ENCODE measurements around the gene CCSER1. TPM values are rescaled to one million over a fixed set of nuclear protein-coding genes. Genes with fewer than 3 reads are reported as not detected.

Gene CCSER1
- total RNA-seq, 1 donor: under 0.01 TPM

DNA sequence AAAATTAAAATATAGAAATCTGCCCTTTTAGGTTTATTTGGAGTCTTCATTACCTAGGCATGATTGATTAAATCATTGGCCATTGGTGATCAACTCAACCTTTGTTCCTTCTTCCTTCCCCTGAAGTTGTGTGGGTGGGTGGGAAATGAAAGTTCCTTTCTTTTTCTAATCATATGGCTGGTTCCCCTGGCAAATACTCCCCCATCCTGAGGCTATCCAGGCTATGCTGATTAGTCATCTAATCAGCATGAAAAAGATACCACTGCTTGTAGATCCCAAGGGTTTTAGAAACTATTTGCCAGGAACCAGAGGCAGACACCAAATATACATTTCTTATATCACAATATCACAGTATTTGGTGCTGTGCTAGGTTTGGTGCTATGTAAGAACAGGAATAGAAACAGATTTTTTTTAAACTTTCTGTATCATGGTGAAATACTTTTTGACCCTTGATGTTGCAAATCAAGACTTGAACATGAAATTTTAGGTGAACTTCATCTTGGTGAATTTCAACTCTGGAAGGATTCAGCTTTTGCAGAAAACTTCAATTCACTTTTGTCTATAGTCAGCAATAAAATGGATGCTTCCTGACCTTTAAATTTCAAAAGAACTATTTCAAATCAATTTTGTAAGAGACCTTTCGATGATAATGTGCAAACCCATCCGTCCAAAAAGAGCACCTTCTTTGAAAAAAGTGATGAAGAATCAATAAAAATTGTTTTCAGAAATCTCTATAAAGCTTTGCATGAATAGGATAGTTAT lies 71.1 kb downstream of the CCSER1 start:
- no peak for DNase-seq (ENCODE audit: low read depth)
- TF ChIP-seq, protein P1, sequence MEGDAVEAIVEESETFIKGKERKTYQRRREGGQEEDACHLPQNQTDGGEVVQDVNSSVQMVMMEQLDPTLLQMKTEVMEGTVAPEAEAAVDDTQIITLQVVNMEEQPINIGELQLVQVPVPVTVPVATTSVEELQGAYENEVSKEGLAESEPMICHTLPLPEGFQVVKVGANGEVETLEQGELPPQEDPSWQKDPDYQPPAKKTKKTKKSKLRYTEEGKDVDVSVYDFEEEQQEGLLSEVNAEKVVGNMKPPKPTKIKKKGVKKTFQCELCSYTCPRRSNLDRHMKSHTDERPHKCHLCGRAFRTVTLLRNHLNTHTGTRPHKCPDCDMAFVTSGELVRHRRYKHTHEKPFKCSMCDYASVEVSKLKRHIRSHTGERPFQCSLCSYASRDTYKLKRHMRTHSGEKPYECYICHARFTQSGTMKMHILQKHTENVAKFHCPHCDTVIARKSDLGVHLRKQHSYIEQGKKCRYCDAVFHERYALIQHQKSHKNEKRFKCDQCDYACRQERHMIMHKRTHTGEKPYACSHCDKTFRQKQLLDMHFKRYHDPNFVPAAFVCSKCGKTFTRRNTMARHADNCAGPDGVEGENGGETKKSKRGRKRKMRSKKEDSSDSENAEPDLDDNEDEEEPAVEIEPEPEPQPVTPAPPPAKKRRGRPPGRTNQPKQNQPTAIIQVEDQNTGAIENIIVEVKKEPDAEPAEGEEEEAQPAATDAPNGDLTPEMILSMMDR (IDR thresholded peaks at IDR 0.05; ENCODE audit: insufficient read depth, low read length): no peak
- no peak overlapping the region for H3K4me3 ChIP-seq (ENCODE audit: low read depth, low read length)

- H3K4me3 ChIP-seq (ENCODE audit: low read depth, low read length): no peak overlapping the region
Measured at GRCh38 chr4:90207887-90208454, 80.8 kb downstream of the CCSER1 start.

GRCh38 chr4:90209922-90210321 lies 82.7 kb downstream of the CCSER1 start:
- no peak for DNase-seq (ENCODE audit: low read depth)
- TF ChIP-seq, protein P1 (IDR thresholded peaks at IDR 0.05; ENCODE audit: insufficient read depth, low read length): no peak
- no peak overlapping the region for H3K4me3 ChIP-seq (ENCODE audit: low read depth, low read length)

More at GRCh38 chr4:90207887-90208454, 80.8 kb downstream of the CCSER1 start:
- TF ChIP-seq, protein P1 (IDR thresholded peaks at IDR 0.05; ENCODE audit: insufficient read depth, low read length): no peak
- DNase-seq (ENCODE audit: low read depth): no peak

GRCh38 chr4:90211174-90211573 lies 84.0 kb downstream of the CCSER1 start:
- TF ChIP-seq, protein P1 (IDR thresholded peaks at IDR 0.05; ENCODE audit: insufficient read depth, low read length): no peak

DNA sequence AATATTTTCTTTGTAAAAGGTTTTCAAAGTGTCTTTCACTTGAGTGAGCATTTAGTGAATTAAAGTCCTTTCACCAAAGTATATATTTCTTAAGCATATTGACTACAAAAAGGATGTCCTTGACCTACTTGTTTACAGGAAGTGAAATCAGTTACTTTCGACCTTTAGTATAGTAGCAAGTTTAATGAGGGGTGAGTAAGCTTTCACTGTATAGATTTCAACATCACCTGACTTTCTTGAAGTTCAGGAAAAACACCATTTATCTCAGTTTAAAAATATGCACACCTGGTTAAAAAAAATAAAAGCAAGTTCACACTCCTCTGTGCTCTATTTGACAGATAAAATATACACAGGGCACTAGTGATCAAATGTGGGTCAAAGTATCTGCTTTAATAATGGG lies 88.1 kb downstream of the CCSER1 start:
- no peak for DNase-seq (ENCODE audit: low read depth)
- TF ChIP-seq, protein P1 (IDR thresholded peaks at IDR 0.05; ENCODE audit: insufficient read depth, low read length): no peak
- no peak overlapping the region for H3K4me3 ChIP-seq (ENCODE audit: low read depth, low read length)

More at GRCh38 chr4:90211174-90211573, 84.0 kb downstream of the CCSER1 start:
- no peak overlapping the region for H3K4me3 ChIP-seq (ENCODE audit: low read depth, low read length)
- DNase-seq (ENCODE audit: low read depth): no peak

DNA sequence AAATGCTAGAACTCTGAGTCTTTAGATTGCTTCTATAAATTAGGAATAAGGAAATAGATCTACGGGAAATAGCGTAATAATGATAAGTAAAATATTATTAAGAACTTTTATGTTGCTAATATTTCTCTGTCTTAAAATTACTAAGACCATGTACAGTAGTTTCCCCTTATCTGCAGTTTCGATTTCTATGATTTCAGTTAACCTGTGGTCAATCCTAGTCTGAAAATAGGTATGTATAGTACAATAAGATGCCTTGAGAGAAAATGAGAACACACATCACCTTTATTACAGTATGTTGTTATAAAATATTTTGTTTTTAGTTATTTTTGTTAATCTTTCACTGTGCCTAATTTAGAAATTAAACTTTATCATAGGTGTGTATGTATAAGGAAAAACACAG lies 92.6 kb downstream of the CCSER1 start:
- TF ChIP-seq, protein P1 (IDR thresholded peaks at IDR 0.05; ENCODE audit: insufficient read depth, low read length): no peak
- no peak for DNase-seq (ENCODE audit: low read depth)
- no peak overlapping the region for H3K4me3 ChIP-seq (ENCODE audit: low read depth, low read length)

Data from fibroblast of the aortic adventitia (primary cell).